Left ventricle myocardium inferior (tissue), 1 donor: Measurements from ENCODE around the gene PDCD7. TPM values are rescaled to one million over a fixed set of nuclear protein-coding genes. Genes with fewer than 3 reads are reported as not detected.

ENCODE experiments used
- DNase-seq: peaks from one replicate; pipeline ENCODE4 v3.0.0-alpha.2; 2020
- H3K27ac ChIP-seq: fragments of 200-600 bp; replicated peaks from 2 replicates; pipeline ENCODE4 v1.8.0; 2021
- H3K27me3 ChIP-seq: fragments of 200-600 bp; 2 replicates; pipeline ENCODE4 v1.8.0; 2021; ENCODE audit warnings: low read depth
- H3K36me3 ChIP-seq: fragments of 200-600 bp; 2 replicates; pipeline ENCODE4 v1.8.0; 2021
- H3K4me1 ChIP-seq: fragments of 200-600 bp; 2 replicates; pipeline ENCODE4 v1.8.0; 2021
- H3K4me3 ChIP-seq: fragments of 200-600 bp; 2 replicates; pipeline ENCODE4 v1.8.0; 2021; ENCODE audit warnings: mild to moderate bottlenecking, moderate library complexity
- H3K9me3 ChIP-seq: fragments of 200-600 bp; replicated peaks from 2 replicates; pipeline ENCODE4 v1.8.0; 2021
- CTCF ChIP-seq: fragments of 200-600 bp; IDR thresholded peaks from 2 replicates; pipeline ENCODE4 v1.8.0; 2021; ENCODE audit warnings: antibody characterized with exemption, mild to moderate bottlenecking, borderline replicate concordance
- intact Hi-C: fragments of 100-400 bp; cut with micrococcal nuclease; formaldehyde crosslinking; loops from one replicate; pipeline ENCODE4 v1.11.0; 2022
- total RNA-seq: library from RNA; stranded (reverse); fragmentation: NEBNext Ultra II Directional; extraction: Animal tissue kit (Norgen Biotek cat#: 25700); gene quantifications from one replicate; pipeline ENCODE4 v1.2.1, GENCODE V29; 2021
- donor health status: DM: no; HTN: yes; CAD: no; lungs with severe emphysema.

The PDCD7 gene
- total RNA-seq, 1 donor from 2014 or later: 14.5 TPM

GRCh38 chr15:65082303-65082953, 51.2 kb downstream of the PDCD7 start:
- no peak for DNase-seq
- peak overlapping the region; percentile 90 for H3K27ac ChIP-seq
- H3K4me1 ChIP-seq: peaks cover 96% of the 10 kb centered on the region
- no peak overlapping the region for H3K4me3 ChIP-seq
- no peaks in the 10 kb centered on the region for H3K9me3 ChIP-seq
- H3K36me3 ChIP-seq: no peaks in the 10 kb centered on the region
- H3K27me3 ChIP-seq: peaks cover 12% of the 10 kb centered on the region
- TF ChIP-seq CTCF: no peak
- intact Hi-C loops: no loop called here

- Histone ChIP-seq H3K36me3 (no peaks in the 10 kb centered on the region), H3K27me3 (peaks cover 19% of the 10 kb centered on the region), H3K4me1 (peaks cover 96% of the 10 kb centered on the region), H3K9me3 (no peaks in the 10 kb centered on the region), H3K27ac (peak overlapping the region; percentile 90), H3K4me3 (no peak overlapping the region)
- TF ChIP-seq CTCF: no peak
- DNase-seq: no peak
- intact Hi-C loops: no loop called here
Measured at GRCh38 chr15:65081758-65082157, 51.9 kb downstream of the PDCD7 start.

- H3K4me3 ChIP-seq: no peak overlapping the region
- peaks cover 96% of the 10 kb centered on the region for H3K4me1 ChIP-seq
- no peak for DNase-seq
- intact Hi-C loops: no loop called here
- no peak for TF ChIP-seq CTCF
- peaks cover 23% of the 10 kb centered on the region for H3K27me3 ChIP-seq
- no peaks in the 10 kb centered on the region for H3K9me3 ChIP-seq
- H3K27ac ChIP-seq: peak overlapping the region; percentile 90
- no peaks in the 10 kb centered on the region for H3K36me3 ChIP-seq
Measured at GRCh38 chr15:65081270-65081669, 52.3 kb downstream of the PDCD7 start.

GRCh38 chr15:65079580-65079979, 54.0 kb downstream of the PDCD7 start:
- Histone ChIP-seq H3K4me1 (peaks cover 83% of the 10 kb centered on the region), H3K9me3 (no peaks in the 10 kb centered on the region), H3K27me3 (peaks cover 23% of the 10 kb centered on the region), H3K36me3 (no peaks in the 10 kb centered on the region), H3K27ac (peak overlapping the region; percentile 90), H3K4me3 (no peak overlapping the region)
- DNase-seq: no peak
- no peak for TF ChIP-seq CTCF
- intact Hi-C loops: no loop called here

- peak overlapping the region; percentile 90 for H3K27ac ChIP-seq
- intact Hi-C loops: no loop called here
- no peaks in the 10 kb centered on the region for H3K9me3 ChIP-seq
- no peaks in the 10 kb centered on the region for H3K36me3 ChIP-seq
- peak; percentile 72 for DNase-seq
- H3K27me3 ChIP-seq: peaks cover 23% of the 10 kb centered on the region
- H3K4me3 ChIP-seq: peak overlapping the region; percentile 57
- H3K4me1 ChIP-seq: peaks cover 73% of the 10 kb centered on the region
- peak; percentile 72 for TF ChIP-seq CTCF
Measured at GRCh38 chr15:65077981-65078352, 55.6 kb downstream of the PDCD7 start.
